ENCODE measurements around the gene FAM25C.
"Not testable (repeated sequence)": the region's sequence is repeated elsewhere in the genome, so short reads cannot be mapped to it uniquely, and the experiment has no call there.

DNA sequence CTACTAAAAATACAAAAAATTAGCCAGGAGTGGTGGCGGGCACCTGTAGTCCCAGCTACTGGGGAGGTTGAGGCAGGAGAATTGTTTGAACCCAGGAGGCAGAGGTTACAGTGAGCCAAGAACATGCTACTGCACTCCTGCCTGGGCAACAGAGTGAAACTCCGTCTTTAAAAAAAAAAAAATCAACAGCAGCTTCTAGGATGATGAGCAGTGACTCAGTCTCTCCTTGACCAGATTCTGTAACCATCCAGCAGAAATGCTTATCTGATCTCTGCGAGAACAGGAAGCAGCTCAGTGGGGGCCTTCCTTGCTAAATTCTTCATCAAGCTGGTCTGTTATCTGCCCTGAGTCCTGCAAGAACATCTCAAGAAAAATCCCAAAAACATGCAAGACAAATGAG lies 5.5 kb downstream of the FAM25C start:
- TF ChIP-seq RAD21 (IDR thresholded peaks at IDR 0.05; ENCODE audit: low read length); FOS (IDR thresholded peaks at IDR 0.05; ENCODE audit: low read depth, low read length); POLR2A (IDR thresholded peaks at IDR 0.05; ENCODE audit: low read depth, low read length); BHLHE40 (IDR thresholded peaks at IDR 0.05; ENCODE audit: low read depth, low read length); RFX5 (IDR thresholded peaks at IDR 0.05; ENCODE audit: low read depth, low read length); USF2 (IDR thresholded peaks at IDR 0.05; ENCODE audit: low read depth, low read length); CEBPB (IDR thresholded peaks at IDR 0.05; ENCODE audit: low read depth, low read length); NFE2L2 (IDR thresholded peaks at IDR 0.05; ENCODE audit: low read depth, low read length); MXI1 (IDR thresholded peaks at IDR 0.05; ENCODE audit: borderline replicate concordance, low read depth, low read length); RCOR1 (IDR thresholded peaks at IDR 0.05; ENCODE audit: insufficient replicate concordance, low read length); CHD1 (IDR thresholded peaks at IDR 0.05; ENCODE audit: low read depth, low read length); MAZ (IDR thresholded peaks at IDR 0.05; ENCODE audit: borderline replicate concordance, low read depth, low read length): not testable (repeated sequence)
- TF ChIP-seq, protein P1, sequence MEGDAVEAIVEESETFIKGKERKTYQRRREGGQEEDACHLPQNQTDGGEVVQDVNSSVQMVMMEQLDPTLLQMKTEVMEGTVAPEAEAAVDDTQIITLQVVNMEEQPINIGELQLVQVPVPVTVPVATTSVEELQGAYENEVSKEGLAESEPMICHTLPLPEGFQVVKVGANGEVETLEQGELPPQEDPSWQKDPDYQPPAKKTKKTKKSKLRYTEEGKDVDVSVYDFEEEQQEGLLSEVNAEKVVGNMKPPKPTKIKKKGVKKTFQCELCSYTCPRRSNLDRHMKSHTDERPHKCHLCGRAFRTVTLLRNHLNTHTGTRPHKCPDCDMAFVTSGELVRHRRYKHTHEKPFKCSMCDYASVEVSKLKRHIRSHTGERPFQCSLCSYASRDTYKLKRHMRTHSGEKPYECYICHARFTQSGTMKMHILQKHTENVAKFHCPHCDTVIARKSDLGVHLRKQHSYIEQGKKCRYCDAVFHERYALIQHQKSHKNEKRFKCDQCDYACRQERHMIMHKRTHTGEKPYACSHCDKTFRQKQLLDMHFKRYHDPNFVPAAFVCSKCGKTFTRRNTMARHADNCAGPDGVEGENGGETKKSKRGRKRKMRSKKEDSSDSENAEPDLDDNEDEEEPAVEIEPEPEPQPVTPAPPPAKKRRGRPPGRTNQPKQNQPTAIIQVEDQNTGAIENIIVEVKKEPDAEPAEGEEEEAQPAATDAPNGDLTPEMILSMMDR (conservative IDR thresholded peaks at IDR 0.05; ENCODE audit: low read depth, low read length), result not testable (repeated sequence)
- TF ChIP-seq, protein P2, sequence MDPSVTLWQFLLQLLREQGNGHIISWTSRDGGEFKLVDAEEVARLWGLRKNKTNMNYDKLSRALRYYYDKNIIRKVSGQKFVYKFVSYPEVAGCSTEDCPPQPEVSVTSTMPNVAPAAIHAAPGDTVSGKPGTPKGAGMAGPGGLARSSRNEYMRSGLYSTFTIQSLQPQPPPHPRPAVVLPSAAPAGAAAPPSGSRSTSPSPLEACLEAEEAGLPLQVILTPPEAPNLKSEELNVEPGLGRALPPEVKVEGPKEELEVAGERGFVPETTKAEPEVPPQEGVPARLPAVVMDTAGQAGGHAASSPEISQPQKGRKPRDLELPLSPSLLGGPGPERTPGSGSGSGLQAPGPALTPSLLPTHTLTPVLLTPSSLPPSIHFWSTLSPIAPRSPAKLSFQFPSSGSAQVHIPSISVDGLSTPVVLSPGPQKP (IDR thresholded peaks at IDR 0.05; ENCODE audit: borderline replicate concordance, low read depth, low read length), result not testable (repeated sequence)

Measured in IMR-90 (cell line).